NCI-H1436 treated with DMSO at 0.1 percent for 48 hours (cell line): Measurements from ENCODE around the gene TRIO.

ENCODE experiments used
- DNase-seq: peaks from one replicate; lab custom pipeline; 2025; lab: John Stamatoyannopoulos, UW

Gene TRIO

GRCh38 chr5:14208071-14209021 lies 65.2 kb downstream of the TRIO start:
- DNase-seq = no peak

GRCh38 chr5:14209222-14209822 lies 66.2 kb downstream of the TRIO start:
- no peak for DNase-seq

DNA sequence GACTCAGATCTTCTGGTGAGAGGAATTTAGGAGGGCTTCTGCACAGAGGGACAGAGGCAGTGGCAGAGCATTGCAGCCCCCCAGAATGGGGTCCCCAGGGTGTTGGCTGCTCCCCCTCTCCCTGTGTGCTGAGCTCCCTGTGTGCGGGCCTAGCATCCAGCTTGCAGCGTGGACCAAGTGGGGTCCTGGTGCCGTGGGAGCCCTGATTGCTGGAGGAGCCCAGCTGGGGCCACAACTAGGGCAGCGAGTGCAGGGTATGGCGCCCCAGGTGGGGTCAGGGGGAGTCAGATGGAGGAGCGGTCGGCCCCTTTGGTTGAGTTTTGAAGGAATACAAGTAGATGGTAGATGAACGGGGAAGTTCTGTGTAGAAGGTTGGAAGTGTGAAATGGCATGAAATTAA lies 66.7 kb downstream of the TRIO start:
- no peak for DNase-seq

DNA sequence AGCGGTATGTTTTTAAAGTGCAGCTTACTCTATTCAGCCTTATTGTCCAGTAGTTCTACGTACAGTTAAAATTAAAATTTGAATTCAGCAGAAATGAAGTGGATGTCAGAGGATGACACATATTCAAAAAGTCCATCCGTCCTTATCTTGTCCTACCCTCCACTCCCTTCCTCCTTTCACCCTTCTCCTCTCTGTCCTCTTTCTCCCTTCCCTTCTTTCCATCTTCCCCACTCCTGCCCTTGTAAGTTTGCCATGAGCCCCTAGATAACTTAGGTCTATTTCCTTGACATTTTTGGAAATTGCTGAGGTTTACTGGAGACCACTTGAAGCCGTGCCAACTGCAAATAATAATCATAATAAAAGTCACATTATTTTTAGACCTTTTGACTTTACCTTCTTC lies 67.6 kb downstream of the TRIO start:
- DNase-seq = no peak

GRCh38 chr5:14211818-14212803 lies 69.0 kb downstream of the TRIO start:
- no peak for DNase-seq

DNA sequence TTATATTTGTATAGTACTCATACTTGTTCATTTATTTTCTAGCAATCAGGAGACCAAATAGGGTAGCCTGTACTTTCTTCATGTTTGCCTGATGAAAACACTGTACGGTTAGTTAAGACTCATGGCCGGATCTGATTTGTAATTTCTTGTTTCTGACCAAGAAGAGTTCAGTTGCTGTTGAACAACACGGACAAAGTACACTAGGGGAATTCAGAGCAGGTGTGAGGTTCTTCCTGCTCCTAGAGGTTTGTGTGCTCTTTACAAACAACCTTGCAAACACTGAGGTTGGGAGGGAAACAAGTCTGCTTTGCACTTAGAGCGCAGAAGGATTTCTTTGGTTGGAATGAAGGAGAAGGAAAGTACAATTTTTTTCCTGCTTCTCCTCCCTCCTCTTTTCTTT lies 69.7 kb downstream of the TRIO start:
- DNase-seq = no peak

DNA sequence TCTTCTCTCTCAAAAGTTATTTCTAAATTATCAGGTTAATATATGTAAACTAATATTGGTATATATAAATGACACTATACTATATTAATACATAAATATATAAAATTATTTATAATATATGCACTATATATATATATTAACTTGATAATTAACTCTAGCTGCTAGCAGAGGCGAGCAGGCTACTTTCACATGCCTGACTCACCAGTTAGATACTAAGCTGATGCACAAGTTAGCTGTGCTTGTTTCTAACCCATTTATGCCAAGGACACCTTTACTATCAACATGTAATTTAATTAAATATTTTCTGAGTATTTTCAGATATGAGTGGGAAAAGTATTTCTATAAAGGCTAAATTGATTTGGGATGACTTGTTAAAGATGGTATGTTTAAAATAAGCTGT lies 70.1 kb downstream of the TRIO start:
- DNase-seq = no peak

GRCh38 chr5:14213813-14214585 lies 70.9 kb downstream of the TRIO start:
- DNase-seq = no peak

GRCh38 chr5:14215901-14216300 lies 72.8 kb downstream of the TRIO start:
- DNase-seq = no peak

DNA sequence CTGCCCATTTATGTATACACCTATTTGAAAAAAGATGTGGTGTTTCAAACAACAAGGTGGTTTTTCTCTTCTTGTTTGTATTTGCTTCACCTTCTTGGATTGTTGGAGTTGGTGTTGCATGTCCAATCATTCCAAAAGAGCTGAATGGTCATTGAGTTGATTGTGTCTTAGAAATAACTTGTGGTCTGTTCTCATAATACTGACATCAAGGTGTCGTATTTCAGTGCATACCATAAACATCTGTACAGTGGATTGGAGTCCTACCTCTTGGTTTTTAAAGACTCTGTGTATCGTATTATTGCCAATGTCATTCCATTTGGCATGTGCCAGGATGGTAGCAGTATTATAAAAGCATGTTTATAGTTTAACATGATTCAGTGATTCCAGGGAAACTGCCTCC lies 73.2 kb downstream of the TRIO start:
- DNase-seq = no peak

- DNase-seq = no peak
Measured at GRCh38 chr5:14216902-14217301, 73.8 kb downstream of the TRIO start.

DNA sequence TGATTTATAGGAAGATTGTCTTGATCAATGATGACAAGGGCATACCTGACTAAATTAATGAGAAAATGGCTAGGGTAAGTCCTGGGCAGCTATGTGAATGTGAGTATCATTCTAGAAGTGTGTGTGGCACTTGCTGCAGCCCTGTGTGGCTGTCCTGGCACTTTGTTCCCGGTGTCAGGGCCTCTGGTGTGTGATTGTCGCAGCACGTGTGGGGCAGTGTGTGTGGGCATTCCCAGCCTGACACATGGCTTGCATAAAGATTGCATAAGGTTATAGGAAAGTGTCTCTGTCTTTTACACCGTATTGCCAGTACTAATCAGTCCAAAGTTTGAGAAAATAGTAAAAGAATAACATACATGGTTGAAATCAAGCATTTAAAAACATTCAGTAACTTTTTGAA lies 74.4 kb downstream of the TRIO start:
- DNase-seq = no peak

DNA sequence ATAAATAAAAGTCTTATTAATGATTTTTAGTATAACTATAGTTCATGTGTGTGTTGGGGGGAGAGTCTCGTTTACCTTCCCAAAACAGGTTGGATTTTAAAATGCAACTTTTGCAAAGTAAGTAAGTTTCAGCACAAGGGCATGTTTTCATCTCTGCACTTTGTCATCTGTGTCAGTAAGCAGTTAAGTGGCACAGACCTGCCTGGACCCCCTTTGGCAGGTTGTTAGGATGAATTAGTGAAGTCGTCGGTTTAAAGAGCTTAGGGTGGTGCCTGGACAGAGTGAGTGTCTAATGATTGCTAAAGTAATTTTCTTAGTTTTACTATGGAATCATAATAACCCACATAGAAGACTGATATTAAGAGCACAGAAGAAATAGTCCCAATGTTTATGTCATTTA lies 74.9 kb downstream of the TRIO start:
- DNase-seq = no peak

DNA sequence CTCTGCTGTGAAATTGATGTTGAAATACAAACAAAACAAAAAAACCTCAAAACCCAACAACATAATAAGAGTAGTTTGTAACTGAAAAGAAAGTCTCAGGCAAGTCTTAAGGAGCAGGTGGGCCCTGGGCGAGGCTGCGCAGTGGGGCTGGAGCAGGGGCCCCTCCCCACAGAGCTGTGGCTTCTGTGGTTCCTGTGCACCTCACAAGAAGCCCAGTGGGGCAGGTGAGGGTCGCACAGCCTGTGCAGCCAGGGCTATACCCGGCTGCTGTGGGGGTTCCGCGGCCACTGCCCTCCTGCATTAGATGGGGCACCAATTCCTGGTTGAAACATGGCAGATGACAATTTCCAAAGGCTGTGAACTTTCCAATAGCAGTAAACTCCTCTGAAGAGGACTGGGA lies 75.3 kb downstream of the TRIO start:
- no peak for DNase-seq

GRCh38 chr5:14218897-14219573 lies 75.9 kb downstream of the TRIO start:
- DNase-seq = no peak

DNA sequence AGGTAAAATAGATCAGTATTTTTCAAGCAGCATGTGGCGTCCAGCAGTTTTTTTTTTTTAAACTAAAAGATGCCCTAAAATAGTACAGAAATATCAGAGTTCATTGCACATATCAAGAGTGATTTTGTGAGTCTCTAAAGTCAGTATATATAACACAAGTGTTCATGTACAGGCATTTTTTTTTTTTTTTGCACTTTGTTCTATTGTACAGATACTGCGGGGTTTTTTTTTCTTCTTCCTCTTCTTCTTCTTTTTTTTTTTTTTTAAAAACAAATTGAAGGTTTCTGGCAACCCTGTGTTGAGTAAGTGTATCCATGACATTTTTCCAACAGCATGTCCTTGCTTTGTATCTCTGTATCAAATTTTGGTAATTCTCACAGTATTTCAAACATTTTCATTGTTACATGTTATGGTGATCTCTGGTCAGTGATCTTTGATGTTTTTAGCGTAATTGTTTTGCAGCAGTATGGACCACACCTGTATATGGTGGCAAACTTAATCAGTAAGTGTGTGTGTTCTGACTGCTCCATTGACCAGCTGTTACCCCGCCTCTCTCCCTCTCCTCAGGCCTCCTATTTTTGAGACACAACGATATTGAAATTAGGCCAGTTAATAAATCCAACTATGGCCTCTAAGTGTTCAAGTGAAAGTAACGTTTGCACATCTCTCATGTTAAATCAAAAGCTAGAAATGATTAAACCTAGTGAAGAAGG lies 76.8 kb downstream of the TRIO start:
- DNase-seq = no peak

DNA sequence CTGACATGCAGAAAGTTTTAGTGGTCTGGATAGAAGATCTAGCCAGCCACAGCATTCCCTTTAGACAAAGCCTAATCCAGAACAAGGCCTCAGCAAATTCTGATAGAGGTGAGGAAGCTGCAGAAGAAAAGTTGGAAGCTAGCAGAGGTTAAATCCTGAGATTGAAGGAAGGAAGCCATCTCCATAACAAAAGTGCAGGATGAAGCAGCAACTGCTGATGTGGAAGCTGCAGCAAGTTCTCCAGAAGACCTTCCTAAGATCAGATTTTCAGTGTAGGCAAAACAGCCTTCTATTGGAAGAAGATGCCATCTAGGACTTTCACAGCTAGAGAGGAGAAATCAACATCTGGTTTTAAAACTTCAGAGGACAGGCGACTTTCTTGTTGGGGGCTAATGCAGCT lies 77.5 kb downstream of the TRIO start:
- DNase-seq = no peak

GRCh38 chr5:14221732-14222131 lies 78.6 kb downstream of the TRIO start:
- DNase-seq = no peak

- DNase-seq = no peak
Measured at GRCh38 chr5:14222206-14222605, 79.1 kb downstream of the TRIO start.

GRCh38 chr5:14223372-14223771 lies 80.2 kb downstream of the TRIO start:
- DNase-seq = no peak
